DOHH2 (cell line): ENCODE results near the gene NGF.
"Not testable (repeated sequence)": the region's sequence is repeated elsewhere in the genome, so short reads cannot be mapped to it uniquely, and the experiment has no call there.

Experiments
- EZH2phosphoT487 ChIP-seq: fragments of 200-600 bp; sonication (generic); IDR thresholded peaks from 2 replicates; pipeline ENCODE4 v1.6.1; 2017; ENCODE audit warnings: borderline replicate concordance, mild to moderate bottlenecking, antibody characterized with exemption, low read length, moderate library complexity, mixed read lengths
- TF ChIP-seq, protein P1 (sequence below): fragments of 200-600 bp; sonication (generic); IDR thresholded peaks from one replicate; pipeline ENCODE4 v1.5.1; 2014; ENCODE audit warnings: antibody characterized with exemption, mild to moderate bottlenecking, low read depth, low read length; ENCODE audit not compliant: poor library complexity, severe bottlenecking

DNA sequence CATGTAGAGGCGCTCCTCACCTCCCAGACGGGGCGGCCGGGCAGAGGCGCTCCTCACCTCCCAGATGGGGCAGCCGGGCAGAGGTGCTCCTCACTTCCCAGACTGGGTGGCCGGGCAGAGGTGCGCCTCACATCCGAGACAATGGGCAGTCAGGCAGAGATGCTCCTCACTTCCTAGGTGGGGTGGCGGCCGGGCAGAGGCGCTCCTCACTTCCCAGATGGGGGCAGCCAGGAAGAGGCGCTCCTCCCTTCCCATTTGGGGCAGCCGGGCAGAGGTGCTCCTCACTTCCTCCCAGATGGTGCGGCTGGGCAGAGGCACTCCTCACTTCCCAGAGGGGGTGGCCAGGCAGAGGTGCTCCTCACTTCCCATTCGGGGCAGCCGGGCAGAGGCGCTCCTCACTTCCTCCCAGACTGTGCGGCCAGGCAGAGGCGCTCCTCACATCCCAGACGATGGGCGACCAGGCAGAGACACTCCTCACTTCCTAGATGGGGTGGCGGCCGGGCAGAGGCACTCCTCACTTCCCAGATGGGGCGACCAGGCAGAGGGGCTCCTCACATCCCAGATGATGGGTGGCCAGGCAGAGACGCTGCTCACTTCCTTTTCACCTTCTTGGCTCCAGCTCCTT, 22.6 kb upstream of the NGF start:
- TF ChIP-seq, protein P1, sequence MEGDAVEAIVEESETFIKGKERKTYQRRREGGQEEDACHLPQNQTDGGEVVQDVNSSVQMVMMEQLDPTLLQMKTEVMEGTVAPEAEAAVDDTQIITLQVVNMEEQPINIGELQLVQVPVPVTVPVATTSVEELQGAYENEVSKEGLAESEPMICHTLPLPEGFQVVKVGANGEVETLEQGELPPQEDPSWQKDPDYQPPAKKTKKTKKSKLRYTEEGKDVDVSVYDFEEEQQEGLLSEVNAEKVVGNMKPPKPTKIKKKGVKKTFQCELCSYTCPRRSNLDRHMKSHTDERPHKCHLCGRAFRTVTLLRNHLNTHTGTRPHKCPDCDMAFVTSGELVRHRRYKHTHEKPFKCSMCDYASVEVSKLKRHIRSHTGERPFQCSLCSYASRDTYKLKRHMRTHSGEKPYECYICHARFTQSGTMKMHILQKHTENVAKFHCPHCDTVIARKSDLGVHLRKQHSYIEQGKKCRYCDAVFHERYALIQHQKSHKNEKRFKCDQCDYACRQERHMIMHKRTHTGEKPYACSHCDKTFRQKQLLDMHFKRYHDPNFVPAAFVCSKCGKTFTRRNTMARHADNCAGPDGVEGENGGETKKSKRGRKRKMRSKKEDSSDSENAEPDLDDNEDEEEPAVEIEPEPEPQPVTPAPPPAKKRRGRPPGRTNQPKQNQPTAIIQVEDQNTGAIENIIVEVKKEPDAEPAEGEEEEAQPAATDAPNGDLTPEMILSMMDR = not testable (repeated sequence)
- TF ChIP-seq EZH2phosphoT487 = not testable (repeated sequence)
